HG03521 (cell line): Measurements from ENCODE around the gene TNNT1.
"Not testable (repeated sequence)": the region's sequence is repeated elsewhere in the genome, so short reads cannot be mapped to it uniquely, and the experiment has no call there.

Source experiments
- ATAC-seq: cut with Tn5 transposase; IDR thresholded peaks from one replicate; pipeline ENCODE4 v1.9.1; 2021; ENCODE audit warnings: mild to moderate bottlenecking, moderate library complexity; ENCODE audit not compliant: unreplicated experiment

TNNT1 gene

GRCh38 chr19:55112777-55113569 lies 36.0 kb downstream of the TNNT1 start:
- ATAC-seq = no peak

DNA sequence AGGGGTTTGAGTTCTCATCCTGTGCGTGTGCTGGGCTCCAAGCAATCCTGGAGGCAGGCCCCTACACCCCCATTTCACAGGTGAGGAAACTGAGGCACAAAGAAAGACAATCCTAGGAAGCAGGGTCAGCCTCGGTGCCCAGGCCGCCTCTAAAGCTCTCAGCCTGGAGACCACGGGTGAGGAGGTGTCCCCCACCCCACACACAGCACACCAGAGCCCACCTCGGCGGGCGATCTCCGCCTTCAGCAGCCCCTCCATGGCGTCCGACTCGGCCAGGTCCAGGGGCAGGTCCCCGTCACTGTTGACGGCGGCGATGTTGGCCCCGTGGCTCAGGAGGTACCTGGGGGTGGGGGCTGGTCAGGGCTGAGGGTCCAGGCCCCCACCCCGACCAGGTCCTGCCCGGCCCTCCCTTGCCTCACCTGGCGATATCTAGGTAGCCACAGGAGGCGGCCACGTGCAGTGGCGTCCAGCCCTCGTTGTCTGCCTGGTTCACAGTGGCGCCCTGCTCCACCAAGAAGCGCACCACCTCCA lies 36.7 kb downstream of the TNNT1 start:
- ATAC-seq = no peak

DNA sequence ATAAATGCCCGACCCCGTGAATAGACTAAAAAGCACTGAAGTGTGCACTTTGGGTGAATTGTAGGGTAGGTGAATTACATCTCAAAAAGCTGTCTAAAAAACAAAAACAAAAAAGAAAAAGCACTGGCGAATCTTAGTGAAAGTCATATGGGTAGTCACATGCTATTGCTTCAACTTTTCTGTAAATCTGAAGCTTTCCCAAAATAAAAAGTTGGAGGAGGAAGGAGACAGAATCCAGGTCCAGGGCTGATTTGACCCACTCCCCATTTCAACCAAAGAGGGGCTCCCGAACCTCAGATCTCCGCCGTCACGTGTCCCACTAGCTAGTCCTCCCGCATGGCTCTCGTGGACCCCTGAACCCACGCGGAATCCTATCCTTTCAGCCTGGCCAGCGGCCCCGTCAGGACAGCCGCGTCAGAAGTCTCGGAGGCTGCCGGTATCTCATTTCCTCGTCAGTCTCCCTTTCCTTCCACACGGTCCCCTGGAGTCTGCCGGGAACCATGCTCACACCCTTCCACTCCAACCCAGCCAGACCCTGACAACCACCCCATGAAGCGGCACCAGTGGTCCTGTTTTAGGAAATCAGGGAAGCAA lies 37.7 kb downstream of the TNNT1 start:
- no peak for ATAC-seq

DNA sequence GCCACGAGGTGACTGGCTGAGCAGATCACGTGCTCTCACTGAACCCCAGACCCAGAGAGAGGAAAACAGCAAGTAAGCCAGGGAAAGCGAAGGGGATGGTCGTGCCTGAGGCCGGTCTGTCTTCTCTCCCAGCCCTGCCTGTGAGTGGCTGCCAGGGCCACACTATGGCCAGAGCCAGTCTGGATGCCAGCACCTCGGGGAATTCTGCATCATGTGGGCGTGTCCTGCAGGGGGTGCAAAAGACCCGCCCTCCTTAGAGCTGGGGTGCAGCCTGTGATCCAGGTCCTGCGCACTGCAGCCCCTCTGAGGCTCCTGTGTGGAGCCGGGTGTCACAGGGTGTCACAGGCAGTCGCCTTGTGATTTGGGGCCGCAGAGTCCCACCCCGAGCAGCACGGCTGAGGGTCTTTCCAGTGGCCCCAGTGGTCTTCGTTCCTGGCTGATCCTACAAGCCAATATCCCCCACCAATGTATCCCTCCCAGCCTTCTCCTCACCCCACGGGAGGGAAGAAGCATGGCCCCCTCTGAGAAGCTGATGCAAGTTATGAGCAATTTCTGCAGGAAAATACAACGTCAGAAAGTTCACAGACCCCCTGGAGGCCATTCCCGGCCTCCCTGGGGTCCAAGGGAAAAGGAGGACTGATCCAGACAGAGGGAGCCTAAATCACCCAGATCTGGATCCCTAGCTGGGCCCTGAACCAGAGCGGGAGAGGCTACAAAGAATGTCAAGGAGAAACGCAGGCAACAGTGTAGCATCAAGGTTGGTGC lies 39.3 kb downstream of the TNNT1 start:
- no peak for ATAC-seq

DNA sequence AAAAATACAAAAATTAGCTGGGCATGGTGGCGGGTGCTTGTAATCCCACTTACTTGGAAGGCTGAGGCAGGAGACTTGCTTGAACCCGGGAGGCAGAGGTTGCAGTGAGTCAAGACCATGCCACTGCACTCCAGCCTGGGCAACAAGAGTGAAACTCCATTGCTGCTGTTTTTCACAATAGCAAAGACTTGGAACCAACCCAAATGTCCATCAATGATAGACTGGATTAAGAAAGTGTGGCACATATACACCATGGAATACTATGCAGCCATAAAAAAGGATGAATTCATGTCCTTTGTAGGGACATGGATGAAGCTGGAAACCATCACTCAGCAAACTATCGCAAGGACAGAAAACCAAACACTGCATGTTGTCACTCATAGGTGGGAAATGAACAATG lies 41.8 kb downstream of the TNNT1 start:
- ATAC-seq = not testable (repeated sequence)

- ATAC-seq = no peak
Observed at GRCh38 chr19:55106591-55106990, 42.4 kb downstream of the TNNT1 start.

GRCh38 chr19:55105237-55105636 lies 43.8 kb downstream of the TNNT1 start:
- ATAC-seq = no peak

- ATAC-seq = no peak
Observed at GRCh38 chr19:55103190-55103589, 45.8 kb downstream of the TNNT1 start.

DNA sequence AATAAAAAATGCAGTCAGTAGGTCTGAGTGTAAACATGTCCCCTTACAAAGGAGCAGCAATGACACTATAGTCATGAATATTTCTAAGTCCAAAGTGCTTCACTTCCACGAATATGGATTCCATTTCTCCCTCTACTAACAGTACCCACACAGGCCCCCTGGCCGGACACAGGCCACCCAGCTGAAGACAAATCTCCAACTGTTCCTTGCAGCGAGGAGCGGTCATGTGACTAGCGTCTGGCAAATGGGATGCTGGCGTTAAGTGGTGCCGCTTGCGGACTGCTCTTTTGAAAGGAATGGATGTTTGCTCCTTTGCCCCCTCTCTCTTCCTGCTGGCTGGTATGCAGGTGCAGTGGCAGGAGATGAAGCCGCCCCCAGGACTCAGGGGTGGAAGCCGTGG lies 47.7 kb downstream of the TNNT1 start:
- no peak for ATAC-seq

DNA sequence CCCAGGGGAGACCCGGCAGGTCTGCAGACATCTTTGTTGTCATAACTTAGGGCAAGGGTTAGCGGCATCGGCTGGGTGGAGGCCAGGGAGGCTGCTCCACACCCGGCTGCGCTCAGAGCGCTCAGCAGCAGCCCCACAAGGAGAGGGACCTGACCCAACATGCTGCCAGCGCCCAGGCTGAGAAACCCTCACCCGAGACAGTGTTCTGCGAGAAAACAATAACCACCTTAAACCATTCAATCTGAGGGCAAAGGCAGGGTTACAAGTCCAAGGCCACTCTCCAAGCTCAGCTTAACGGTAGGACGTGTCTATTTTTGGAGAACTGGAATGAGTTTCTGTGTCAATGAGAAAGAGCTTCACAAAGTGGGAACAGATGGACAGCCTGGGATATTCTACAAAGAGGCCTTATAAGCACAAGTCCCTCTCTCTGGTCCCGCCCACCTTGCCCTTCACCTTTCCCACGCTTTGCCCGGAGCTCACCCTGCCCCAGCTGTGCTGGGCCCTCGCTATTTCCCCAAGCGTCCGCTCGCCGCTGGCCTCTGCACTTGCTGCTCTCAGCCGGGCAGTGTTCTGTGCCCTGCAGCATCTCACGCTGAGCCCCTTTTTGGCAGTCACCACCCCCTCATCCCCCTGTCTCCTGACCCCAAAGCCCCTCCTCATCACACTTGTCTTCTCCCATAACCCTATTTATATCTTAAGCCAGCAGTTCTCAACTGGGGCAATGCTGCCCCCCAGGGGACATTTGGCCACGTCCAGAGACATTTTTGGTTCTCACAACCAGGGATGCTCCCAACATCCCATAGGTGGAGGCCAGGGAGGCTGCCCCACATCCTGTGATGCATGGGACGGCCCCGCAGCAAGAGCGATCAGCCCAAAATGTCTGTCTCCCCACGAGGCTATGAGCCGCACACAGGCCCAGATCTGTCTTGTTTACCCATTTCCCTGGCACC lies 49.2 kb downstream of the TNNT1 start:
- no peak for ATAC-seq

DNA sequence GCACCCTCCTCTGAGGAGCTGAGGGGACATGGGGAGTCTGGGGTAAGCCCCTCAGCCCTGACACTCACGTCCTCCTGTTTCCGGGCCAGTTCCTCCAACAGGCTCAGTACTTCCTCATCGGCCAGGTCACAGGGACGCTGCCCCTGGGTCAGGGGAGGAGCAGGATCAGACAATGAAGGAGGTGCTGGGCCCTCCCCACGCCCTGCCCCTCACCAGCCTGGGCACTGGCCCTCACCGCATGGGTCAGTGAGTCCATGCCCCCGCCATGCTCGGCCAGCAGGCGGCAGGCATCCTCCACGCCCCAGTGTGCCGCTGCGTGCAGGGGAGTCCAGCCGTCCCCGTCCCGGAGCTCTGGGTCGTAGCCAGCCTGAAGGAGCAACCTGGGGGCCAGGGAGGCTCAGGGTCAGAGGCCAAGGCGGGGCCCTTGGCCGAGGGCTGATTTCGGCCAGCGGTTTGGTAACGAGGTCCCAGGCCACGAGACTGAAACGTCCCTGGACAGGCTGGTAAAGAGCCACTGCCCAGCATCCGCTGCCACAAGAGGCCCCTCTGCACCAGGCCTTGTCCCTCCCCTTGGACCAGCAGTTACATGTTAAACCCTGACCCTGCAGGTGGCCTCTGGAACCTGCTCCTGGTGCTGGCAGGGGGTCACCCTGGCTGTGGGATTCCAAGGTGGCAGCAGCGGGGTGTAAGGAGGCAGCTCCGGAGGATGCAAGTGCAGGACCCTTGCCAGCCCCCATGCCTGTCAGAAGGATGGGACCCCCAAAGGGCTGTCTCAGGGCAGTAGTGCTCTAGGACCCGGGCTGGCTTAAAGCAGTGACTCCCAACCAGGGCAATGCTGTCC lies 50.1 kb downstream of the TNNT1 start:
- ATAC-seq = no peak

- ATAC-seq = no peak
Observed at GRCh38 chr19:55097864-55098715, 50.9 kb downstream of the TNNT1 start.

DNA sequence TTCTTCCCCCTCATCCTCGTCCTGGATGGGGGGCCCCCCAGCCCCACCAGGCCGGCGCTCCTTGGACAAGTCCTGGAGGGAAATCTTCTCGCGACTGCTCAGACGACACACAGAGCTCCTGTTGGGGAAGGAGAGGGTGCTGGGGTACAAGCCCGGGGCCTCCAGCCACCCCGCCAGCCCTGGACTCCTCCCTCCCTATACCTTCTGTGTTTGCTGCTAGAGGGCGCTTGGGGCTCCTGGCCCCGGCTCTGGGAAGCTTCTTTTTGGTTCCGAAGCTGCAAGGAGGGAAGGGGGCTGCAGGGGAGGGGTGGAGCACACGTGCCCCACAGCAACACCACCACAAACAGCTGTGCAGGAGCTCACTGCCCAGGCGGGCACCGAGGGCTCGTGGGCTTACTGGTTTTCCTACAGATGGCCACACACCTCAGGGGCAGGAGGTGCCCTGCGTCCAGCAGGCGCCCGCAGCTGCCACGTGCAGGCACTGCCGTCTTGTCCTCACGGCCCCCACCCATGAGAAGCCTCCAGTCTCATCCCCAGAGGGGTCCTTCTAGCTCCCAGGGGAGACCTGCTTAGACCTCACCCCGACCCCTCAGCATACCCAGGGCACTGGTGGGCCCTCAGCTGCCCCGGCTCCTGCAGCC lies 52.8 kb downstream of the TNNT1 start:
- no peak for ATAC-seq

DNA sequence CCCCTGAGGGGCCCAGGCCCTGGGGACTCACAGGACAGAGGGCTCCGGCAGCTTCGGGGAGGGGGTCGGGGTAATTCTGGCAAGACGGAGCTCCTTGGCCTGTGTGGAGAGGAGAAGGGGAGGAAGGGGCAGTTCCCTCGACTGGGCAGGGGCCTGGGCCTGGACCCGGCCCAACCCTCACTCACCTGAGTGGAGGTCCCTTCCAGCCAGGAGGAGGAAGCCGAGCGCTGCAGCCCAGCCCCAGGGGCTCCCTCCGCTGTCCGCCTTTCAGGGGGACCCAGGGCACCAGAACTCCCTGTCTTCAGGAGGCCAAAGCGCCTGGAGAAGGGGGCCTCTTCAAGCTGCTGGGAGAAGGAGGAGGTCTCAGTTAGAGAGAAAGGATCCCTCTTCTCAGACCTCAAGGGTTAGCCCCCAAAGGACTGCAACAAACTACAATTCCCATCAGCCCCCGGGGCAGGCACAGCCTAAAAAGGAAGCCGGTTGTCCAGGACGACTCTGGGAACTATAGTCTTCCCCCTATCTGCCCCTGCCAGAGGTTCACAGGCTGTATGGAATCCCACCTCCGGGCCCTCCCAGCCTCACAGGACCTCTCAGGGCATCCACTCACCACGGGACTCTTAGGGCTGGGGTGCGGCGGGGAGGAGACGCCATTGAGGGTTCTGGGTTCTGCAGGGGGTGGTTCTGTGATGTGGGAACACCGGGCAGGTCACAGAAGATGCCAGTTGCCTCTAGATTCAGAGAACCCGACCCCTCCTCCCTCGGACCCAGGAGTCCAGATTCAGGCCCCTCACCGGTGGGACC lies 53.5 kb downstream of the TNNT1 start:
- ATAC-seq = no peak

DNA sequence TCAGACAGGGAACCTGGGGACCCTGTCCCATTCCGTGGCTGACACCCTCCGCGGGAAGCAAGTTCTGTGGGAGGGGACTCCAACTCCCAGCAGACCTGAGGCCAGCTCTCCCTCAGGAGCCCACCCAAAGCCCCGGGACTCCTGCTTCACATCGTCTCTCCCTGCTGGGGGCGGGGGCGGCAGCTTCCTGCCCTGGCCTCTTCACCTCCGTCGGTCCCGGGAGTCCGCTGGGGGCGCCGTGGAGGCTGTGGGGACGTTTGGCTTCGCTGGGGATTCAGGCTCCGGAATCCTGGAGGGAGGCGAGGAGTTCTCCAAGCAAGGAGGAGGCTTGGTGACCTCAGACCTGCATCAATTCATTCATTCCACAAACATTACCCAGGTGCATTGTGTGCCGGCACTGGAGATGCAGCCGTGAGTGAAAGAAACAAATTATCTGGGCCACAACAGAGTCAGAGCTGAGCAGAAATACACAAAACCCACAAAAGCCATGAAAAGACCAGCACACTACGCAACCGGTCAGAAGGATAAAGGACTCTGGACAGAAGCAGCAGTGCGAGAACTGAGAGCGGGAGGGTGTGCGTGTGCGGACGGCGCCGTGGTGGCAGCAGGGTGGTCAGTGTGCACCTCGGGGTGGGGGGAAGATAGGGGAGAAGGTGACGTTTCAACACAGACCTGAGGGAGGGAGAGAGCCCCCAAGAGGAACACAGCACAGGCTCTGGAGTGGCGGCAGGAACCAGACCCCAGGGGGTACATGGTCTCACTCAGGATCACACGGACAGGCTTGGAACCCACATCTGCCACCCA lies 54.3 kb downstream of the TNNT1 start:
- no peak for ATAC-seq

DNA sequence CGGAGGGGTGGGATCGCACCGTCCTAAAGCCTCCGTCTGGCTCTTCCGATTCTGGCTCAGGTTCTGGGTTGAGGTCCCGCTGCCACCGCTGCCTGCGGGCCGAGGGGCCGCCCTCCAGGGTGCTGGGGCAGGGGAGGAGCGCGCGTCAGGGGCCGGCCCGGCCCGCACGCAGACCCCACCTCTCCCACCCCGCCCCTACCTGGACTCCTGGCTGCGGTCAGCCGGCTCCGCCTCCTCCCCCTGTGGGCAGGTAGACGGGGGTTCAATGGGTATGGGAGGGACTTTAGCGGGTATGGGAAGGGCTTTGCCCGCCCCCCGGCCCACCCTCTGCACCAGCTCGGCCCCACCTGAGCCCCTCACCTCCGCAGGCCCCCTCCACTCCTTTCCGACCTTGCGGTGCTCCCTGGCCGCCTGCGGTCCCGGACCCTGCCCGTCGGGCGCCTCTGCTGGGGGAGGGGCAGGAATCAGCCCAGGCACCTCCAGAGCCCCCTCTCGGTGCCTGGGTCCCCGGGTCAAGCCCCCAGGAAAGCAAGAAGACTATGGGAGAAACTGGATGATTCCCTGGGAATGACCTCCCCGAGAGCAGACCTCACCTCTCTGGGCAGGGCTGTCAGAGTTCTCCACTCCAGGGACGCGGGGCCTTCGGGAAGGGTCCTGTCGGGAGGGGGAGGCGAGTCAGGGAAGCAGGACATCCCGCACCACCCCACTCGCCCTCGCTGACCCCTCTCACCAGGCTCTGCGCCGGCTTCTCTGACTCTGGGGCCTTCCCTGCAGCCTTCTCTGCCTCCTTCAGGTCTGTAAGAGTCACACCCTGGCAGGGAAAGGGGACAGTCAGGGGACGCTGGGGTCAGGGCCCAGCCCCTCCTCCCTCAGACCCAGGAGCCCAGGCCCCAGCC lies 56.3 kb downstream of the TNNT1 start:
- no peak for ATAC-seq
